MM.1S (cell line): Measurements from ENCODE around the gene SREBF2.

Experiments
- DNase-seq: peaks from one replicate; pipeline ENCODE4 v3.0.0-alpha.2; 2015
- H2AFZ ChIP-seq: fragments of 300-600 bp; sonication (generic); 2 replicates; pipeline ENCODE4 v1.6.0; 2016; ENCODE audit warnings: antibody characterized with exemption, low read length
- H3F3A ChIP-seq: fragments of 300-600 bp; sonication (generic); 2 replicates; pipeline ENCODE4 v1.6.1; 2016; ENCODE audit warnings: mild to moderate bottlenecking, antibody characterized with exemption, low read length, moderate library complexity, mixed read lengths; ENCODE audit not compliant: insufficient read depth
- H3K27ac ChIP-seq: fragments of 300-600 bp; sonication (generic); 2 replicates; pipeline ENCODE4 v1.5.1; 2016; ENCODE audit warnings: mild to moderate bottlenecking, low read length
- H3K27me3 ChIP-seq: fragments of 300-600 bp; sonication (generic); replicated peaks from 2 replicates; pipeline ENCODE4 v1.6.0; 2016; ENCODE audit warnings: low read length; ENCODE audit not compliant: insufficient read depth
- H3K36me3 ChIP-seq: fragments of 300-600 bp; sonication (generic); replicated peaks from 2 replicates; pipeline ENCODE4 v1.6.1; 2016; ENCODE audit warnings: mild to moderate bottlenecking, low read length, mixed read lengths; ENCODE audit not compliant: insufficient read depth
- H3K4me1 ChIP-seq: fragments of 300-600 bp; sonication (generic); 2 replicates; pipeline ENCODE4 v1.6.1; 2016; ENCODE audit warnings: low read length, mixed read lengths
- H3K4me2 ChIP-seq: fragments of 300-600 bp; sonication (generic); 2 replicates; pipeline ENCODE4 v1.6.0; 2016; ENCODE audit warnings: low read depth, low read length
- H3K4me3 ChIP-seq: fragments of 300-600 bp; sonication (generic); 2 replicates; pipeline ENCODE4 v1.5.1; 2016; ENCODE audit warnings: low read length, mixed read lengths
- H3K79me2 ChIP-seq: fragments of 300-600 bp; sonication (generic); 2 replicates; pipeline ENCODE4 v1.6.1; 2016; ENCODE audit warnings: mixed run types, low read length, mixed read lengths
- H3K9ac ChIP-seq: fragments of 300-600 bp; sonication (generic); 2 replicates; pipeline ENCODE4 v1.6.1; 2016; ENCODE audit warnings: low read length, mixed read lengths
- H3K9me2 ChIP-seq: fragments of 300-600 bp; sonication (generic); replicated peaks from 2 replicates; pipeline ENCODE4 v1.6.1; 2016; ENCODE audit warnings: mild to moderate bottlenecking, low read length, mixed read lengths; ENCODE audit not compliant: insufficient read depth
- H3K9me3 ChIP-seq: fragments of 300-600 bp; sonication (generic); replicated peaks from 2 replicates; pipeline ENCODE4 v1.6.1; 2016; ENCODE audit warnings: mild to moderate bottlenecking, low read length, mixed read lengths; ENCODE audit not compliant: insufficient read depth
- H4K20me1 ChIP-seq: fragments of 300-600 bp; sonication (generic); 2 replicates; pipeline ENCODE4 v1.6.1; 2016; ENCODE audit warnings: mild to moderate bottlenecking, low read length, moderate library complexity, mixed read lengths; ENCODE audit not compliant: insufficient read depth
- CTCF ChIP-seq: fragments of 300-600 bp; sonication (generic); IDR thresholded peaks from 2 replicates; pipeline ENCODE4 v1.5.1; 2016; ENCODE audit warnings: antibody characterized with exemption, low read length, mixed read lengths
- EZH2 ChIP-seq: fragments of 300-600 bp; sonication (generic); optimal IDR thresholded peaks from 2 replicates; pipeline ENCODE3; 2017; ENCODE audit warnings: low read depth, mild to moderate bottlenecking, antibody characterized with exemption, low read length, mixed read lengths
- EZH2phosphoT487 ChIP-seq: fragments of 300-600 bp; sonication (generic); IDR thresholded peaks from 2 replicates; pipeline ENCODE4 v1.6.1; 2018; ENCODE audit warnings: antibody characterized with exemption, low read length

SREBF2 gene

GRCh38 chr22:41916745-41917358 lies 83.9 kb downstream of the SREBF2 start:
- no peaks in the 10 kb centered on the region for H3K79me2 ChIP-seq
- H3K9ac ChIP-seq: no peak overlapping the region
- H3K9me2 ChIP-seq: no peaks in the 10 kb centered on the region
- peaks cover 11% of the 10 kb centered on the region; the same call in 1 of the 2 replicates for H3K4me1 ChIP-seq
- TF ChIP-seq EZH2phosphoT487 (no peak), EZH2 (no peak), CTCF (no peak)
- H3K4me2 ChIP-seq: no peak overlapping the region
- H3K4me3 ChIP-seq: no peak overlapping the region
- peaks cover 36% of the 10 kb centered on the region for H3K27me3 ChIP-seq
- DNase-seq: no peak
- H3K9me3 ChIP-seq: no peaks in the 10 kb centered on the region
- no peaks in the 10 kb centered on the region for H4K20me1 ChIP-seq
- H3K36me3 ChIP-seq: no peaks in the 10 kb centered on the region
- no peak overlapping the region for H2AFZ ChIP-seq
- no peaks in the 10 kb centered on the region for H3F3A ChIP-seq
- H3K27ac ChIP-seq: no peak overlapping the region

GRCh38 chr22:41917375-41917902 lies 84.5 kb downstream of the SREBF2 start:
- no peak overlapping the region for H3K4me2 ChIP-seq
- no peak overlapping the region for H3K9ac ChIP-seq
- TF ChIP-seq CTCF: no peak
- no peak for TF ChIP-seq EZH2
- TF ChIP-seq EZH2phosphoT487: no peak
- no peak overlapping the region for H2AFZ ChIP-seq
- H3K27ac ChIP-seq: no peak overlapping the region
- H3K9me2 ChIP-seq: no peaks in the 10 kb centered on the region
- no peak overlapping the region for H3K4me3 ChIP-seq
- H3K4me1 ChIP-seq: peaks cover 11% of the 10 kb centered on the region; the same call in 1 of the 2 replicates
- DNase-seq: no peak
- H3K36me3 ChIP-seq: no peaks in the 10 kb centered on the region
- H3F3A ChIP-seq: no peaks in the 10 kb centered on the region
- peaks cover 31% of the 10 kb centered on the region for H3K27me3 ChIP-seq
- no peaks in the 10 kb centered on the region for H3K9me3 ChIP-seq
- no peaks in the 10 kb centered on the region for H4K20me1 ChIP-seq
- H3K79me2 ChIP-seq: no peaks in the 10 kb centered on the region

GRCh38 chr22:41917903-41918791 lies 85.2 kb downstream of the SREBF2 start:
- H3K9me2 ChIP-seq: no peaks in the 10 kb centered on the region
- H3K27me3 ChIP-seq: peaks cover 27% of the 10 kb centered on the region
- no peak overlapping the region for H3K4me3 ChIP-seq
- H3K36me3 ChIP-seq: no peaks in the 10 kb centered on the region
- no peak overlapping the region for H3K27ac ChIP-seq
- no peaks in the 10 kb centered on the region for H4K20me1 ChIP-seq
- H3F3A ChIP-seq: no peaks in the 10 kb centered on the region
- H3K4me2 ChIP-seq: no peak overlapping the region
- TF ChIP-seq EZH2phosphoT487: no peak
- TF ChIP-seq EZH2: no peak
- TF ChIP-seq CTCF: no peak
- no peaks in the 10 kb centered on the region for H3K9me3 ChIP-seq
- peaks cover 11% of the 10 kb centered on the region; the same call in 1 of the 2 replicates for H3K4me1 ChIP-seq
- no peak overlapping the region for H2AFZ ChIP-seq
- no peak overlapping the region for H3K9ac ChIP-seq
- H3K79me2 ChIP-seq: no peaks in the 10 kb centered on the region
- no peak for DNase-seq
